ENCODE results near the gene PARD3. TPM values are rescaled to one million over a fixed set of nuclear protein-coding genes. Genes with fewer than 3 reads are reported as not detected.

PARD3 gene
- total RNA-seq, 2 donors from 2014 or later: 31.6 to 41.6 TPM

DNA sequence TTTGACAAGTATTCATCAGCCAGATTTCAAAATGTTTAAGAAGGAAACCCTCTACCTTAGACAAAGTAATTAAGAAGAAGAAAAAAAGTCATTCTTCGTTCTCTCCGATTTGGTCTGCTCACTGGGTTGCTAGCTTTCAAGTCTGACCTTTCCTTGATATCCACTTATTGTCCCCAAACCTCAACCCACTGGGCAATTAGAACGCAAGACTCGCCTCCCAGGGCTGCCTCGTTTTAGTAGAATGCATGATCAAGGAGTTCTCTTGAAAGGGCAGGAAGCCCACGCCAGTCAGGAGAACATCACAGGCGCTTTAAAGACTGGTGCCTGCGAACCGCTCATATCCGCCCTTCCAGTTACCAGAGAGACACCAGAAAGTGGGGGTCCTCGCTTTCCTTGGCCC is 637.7 kb downstream of the PARD3 start:
- Histone ChIP-seq H3K4me1 (peaks cover 0 to 9% of the 10 kb centered on the region in 2 donors), H3K27ac (no peak overlapping the region), H3K9me3 (no peaks in the 10 kb centered on the region), H3K36me3 (no peaks in the 10 kb centered on the region), H3K27me3 (no peaks in the 10 kb centered on the region), H3K4me3 (no peak overlapping the region)
- TF ChIP-seq, protein P1, sequence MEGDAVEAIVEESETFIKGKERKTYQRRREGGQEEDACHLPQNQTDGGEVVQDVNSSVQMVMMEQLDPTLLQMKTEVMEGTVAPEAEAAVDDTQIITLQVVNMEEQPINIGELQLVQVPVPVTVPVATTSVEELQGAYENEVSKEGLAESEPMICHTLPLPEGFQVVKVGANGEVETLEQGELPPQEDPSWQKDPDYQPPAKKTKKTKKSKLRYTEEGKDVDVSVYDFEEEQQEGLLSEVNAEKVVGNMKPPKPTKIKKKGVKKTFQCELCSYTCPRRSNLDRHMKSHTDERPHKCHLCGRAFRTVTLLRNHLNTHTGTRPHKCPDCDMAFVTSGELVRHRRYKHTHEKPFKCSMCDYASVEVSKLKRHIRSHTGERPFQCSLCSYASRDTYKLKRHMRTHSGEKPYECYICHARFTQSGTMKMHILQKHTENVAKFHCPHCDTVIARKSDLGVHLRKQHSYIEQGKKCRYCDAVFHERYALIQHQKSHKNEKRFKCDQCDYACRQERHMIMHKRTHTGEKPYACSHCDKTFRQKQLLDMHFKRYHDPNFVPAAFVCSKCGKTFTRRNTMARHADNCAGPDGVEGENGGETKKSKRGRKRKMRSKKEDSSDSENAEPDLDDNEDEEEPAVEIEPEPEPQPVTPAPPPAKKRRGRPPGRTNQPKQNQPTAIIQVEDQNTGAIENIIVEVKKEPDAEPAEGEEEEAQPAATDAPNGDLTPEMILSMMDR (IDR thresholded peaks at IDR 0.05): no peak
- DNase-seq (ENCODE audit: low spot score): no peak

DNA sequence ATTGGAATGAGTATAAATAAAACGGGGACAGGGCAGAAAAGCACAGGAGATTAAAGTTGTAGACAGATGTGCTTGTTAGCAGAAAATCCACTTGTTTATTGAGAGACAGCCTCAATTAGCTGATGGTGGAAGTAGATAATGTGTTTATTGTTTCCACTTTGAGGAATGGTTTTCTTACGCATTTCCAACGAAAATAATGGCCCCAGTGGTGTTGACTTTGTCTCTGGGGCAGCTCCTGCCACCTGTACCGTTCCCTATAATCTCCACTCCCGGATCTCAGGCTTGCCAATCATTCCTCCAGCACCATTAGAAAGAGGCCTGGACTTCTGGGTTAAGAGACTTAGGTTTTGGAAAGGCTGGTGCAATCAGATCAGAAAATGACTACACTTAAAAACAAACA is 638.7 kb downstream of the PARD3 start:
- Histone ChIP-seq H3K4me3 (no peak overlapping the region), H3K27me3 (no peaks in the 10 kb centered on the region), H3K36me3 (no peaks in the 10 kb centered on the region), H3K27ac (no peak overlapping the region), H3K4me1 (peaks cover 0 to under 1% of the 10 kb centered on the region in 2 donors), H3K9me3 (no peaks in the 10 kb centered on the region)
- no peak for DNase-seq (ENCODE audit: low spot score)
- TF ChIP-seq, protein P1 (IDR thresholded peaks at IDR 0.05): no peak

DNA sequence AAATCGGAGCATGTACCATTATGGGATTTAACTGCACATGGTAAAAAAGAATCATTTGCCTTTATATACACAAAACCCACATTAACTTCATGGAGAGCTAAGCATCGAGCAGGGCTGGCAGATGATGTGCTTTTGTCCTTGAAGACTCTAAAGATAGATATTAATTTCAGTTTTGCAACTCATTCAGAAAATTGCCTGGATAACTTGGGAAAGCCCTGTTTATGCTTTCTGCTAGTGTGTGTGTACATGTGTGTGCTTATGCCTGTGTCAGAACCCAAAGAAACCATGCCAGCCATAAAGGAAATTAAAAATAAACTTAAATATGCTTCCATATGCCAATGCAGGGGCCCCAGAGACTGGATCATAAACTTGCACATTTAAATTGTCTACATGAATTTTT is 640.0 kb downstream of the PARD3 start:
- no peaks in the 10 kb centered on the region for H3K27me3 ChIP-seq
- TF ChIP-seq, protein P1 (IDR thresholded peaks at IDR 0.05): no peak
- no peak overlapping the region for H3K4me3 ChIP-seq
- H3K27ac ChIP-seq: no peak overlapping the region
- no peak for DNase-seq (ENCODE audit: low spot score)
- H3K36me3 ChIP-seq: no peaks in the 10 kb centered on the region
- H3K4me1 ChIP-seq: no peaks in the 10 kb centered on the region
- no peaks in the 10 kb centered on the region for H3K9me3 ChIP-seq

DNA sequence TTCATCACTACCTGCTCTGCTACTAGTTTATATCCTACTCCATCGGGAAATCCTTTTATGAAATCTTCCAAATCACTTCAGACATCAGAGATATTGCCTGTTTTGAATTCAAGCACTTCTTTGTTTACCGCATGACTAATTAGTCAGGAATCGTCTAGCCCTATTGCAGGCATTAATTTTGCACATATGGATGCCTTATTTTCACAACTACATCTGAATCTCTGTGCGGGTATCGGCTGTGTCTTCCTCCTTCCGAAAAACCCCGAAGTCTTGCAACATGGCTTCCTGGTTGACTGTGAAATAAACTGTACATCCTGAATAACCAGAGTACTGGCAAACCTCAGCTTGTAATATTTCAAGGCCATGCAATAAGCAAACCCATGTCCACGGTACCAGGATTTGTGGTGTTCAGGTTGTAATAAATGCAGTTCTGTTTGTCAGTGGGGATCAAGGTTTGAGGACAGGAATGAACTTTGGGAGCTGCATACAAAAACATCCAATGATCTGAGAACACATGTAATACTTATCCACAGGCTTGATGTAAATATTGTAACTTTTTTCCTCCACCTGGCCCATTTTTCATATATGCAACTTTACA is 642.1 kb downstream of the PARD3 start:
- no peak for DNase-seq (ENCODE audit: low spot score)
- Histone ChIP-seq H3K27me3 (no peaks in the 10 kb centered on the region), H3K9me3 (no peaks in the 10 kb centered on the region), H3K4me3 (no peak overlapping the region), H3K36me3 (no peaks in the 10 kb centered on the region), H3K27ac (no peak overlapping the region), H3K4me1 (no peaks in the 10 kb centered on the region)
- TF ChIP-seq, protein P1 (IDR thresholded peaks at IDR 0.05): no peak

DNA sequence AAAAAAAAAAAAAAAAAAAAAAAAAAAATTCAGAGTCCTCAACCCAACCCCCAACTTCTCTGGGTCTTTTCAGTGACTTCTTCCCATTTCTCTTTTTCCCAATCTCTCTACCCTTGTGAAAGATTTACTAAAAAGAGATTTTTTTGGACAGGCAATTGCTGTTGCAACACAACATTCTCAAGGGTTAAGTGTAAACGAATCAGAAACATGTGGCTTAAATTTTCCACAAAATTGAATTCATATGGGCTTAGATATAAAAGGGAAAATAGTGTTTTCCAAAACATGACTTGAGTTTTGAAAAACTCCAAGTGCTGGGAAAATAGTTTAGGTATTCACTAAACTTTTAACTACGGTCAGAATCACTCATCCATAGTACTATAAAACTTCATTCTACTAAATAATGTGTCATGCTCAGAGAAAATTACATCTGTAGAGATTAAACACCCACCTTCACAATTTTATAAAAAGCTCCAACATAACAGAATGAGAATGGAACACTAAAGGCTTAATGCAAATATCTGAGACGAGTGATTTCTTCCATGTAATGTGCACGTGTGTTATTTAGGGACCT is 643.1 kb downstream of the PARD3 start:
- Histone ChIP-seq H3K36me3 (no peaks in the 10 kb centered on the region), H3K9me3 (no peaks in the 10 kb centered on the region), H3K4me1 (no peaks in the 10 kb centered on the region), H3K27me3 (no peaks in the 10 kb centered on the region), H3K4me3 (no peak overlapping the region), H3K27ac (no peak overlapping the region)
- TF ChIP-seq, protein P1 (IDR thresholded peaks at IDR 0.05): no peak
- no peak for DNase-seq (ENCODE audit: low spot score)

DNA sequence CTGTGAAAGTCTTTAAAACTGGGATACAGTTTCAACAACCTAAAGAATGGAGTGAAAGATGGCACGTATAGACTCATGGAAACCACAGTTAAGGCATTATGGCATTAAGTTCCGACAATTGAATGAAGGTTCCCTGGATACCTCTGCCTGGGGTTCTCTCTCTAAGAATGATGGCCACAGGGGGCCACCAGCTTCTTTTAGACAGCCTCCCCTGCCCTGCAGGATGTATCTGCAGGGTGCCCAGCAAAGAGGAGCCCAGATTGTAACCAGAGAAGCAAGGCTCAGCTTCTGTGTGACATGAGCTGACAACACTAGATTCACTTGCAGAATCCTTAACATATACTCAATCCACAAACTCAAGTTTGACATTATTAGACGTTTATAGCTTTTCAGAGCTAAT is 645.4 kb downstream of the PARD3 start:
- H3K27ac ChIP-seq: no peak overlapping the region
- H3K9me3 ChIP-seq: no peaks in the 10 kb centered on the region
- TF ChIP-seq, protein P1 (IDR thresholded peaks at IDR 0.05): no peak
- no peaks in the 10 kb centered on the region for H3K4me1 ChIP-seq
- no peak overlapping the region for H3K4me3 ChIP-seq
- no peak for DNase-seq (ENCODE audit: low spot score)
- H3K36me3 ChIP-seq: no peaks in the 10 kb centered on the region
- H3K27me3 ChIP-seq: no peaks in the 10 kb centered on the region
